HG02763 (cell line): ENCODE data around the gene LPIN1.

Source experiments
- ATAC-seq: cut with Tn5 transposase; IDR thresholded peaks from one replicate; pipeline ENCODE4 v1.9.1; 2021; ENCODE audit warnings: mild to moderate bottlenecking, moderate library complexity; ENCODE audit not compliant: unreplicated experiment

LPIN1 gene

DNA sequence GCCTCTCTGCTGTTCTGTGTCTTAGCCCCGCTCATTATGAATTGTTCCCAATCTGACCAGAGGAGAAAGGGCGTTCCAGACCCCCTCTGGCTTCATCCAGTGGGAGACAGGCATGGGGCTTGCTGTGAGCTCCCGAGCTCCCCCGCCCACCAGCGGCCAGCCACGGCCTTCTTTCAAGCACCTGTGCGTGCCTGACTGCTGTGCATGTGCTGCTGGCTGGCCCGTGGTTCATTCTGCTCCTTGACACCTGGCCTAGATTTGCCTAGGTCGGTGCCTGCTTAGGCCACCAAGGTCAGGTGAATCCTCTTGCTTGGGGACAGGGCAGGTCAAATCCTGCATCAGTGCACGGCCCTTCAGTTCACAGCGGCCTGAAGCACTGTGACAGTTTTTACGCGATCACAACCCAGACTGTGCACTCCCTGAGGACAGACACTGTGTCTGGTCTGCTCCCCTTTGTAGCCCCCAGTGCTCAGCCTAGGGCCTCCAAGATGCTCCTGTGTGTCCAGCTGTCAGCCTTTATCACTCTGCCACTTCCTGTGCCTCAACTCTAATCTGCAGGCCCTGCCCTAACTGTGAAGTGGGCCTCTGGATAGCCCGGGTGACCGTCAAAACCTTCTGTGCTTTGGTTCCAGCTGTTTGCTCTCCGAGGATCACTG is 3.6 kb upstream of the LPIN1 start:
- no peak for ATAC-seq

DNA sequence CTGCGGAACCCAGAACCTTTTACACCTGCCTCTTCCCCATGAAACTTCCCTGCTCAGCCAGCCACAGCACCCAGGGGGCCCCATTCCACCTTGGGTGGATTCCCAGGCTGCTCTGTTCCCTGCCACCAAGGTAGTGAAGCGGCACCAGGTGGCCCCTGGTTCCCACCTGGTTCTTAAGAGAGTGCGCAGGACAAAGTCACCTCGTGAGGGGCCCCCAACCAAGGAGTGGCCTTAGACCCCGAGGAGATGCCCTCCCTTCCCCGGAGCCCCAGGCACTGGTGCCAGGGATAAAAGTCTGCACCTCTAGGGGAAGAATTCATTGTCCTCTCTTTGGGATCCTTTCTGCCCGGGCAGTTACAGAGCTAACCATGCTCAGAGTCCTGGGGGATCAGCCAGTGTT is 3.1 kb upstream of the LPIN1 start:
- no peak for ATAC-seq

DNA sequence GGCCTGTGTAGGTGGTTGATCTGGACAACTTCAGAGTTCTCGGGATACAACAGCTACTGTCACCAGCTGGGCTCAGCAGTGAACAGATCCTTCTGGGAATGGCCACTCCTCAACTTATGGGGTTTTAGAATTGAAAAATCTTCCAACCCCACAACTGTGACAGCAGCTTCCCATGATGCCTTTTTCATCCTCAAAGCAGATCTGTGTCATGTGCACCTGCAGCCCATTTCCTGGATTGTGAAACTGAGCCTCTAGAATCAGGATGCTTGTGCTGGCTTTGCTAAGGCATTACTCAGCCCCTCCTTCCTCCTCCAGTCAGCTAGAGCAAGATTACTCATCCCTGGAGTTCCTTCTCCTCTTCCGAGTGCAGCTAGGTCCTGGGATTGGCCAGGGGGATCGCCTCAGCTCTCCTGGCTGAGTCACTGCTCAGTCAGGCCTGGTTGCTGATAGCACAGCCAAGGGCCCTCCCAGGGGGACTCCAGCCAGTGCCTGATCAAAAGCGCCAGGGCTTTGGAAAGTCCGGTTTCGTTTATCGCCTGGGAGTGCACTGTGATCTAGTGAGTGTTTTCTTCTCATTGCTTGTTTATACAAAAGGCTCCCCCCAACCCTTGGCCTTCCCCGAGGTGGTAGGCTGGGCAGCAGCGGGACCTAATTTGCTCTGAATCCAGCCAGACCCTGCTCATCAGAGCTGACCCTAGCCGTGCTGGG is 2.4 kb upstream of the LPIN1 start:
- ATAC-seq, result peak; percentile 51

DNA sequence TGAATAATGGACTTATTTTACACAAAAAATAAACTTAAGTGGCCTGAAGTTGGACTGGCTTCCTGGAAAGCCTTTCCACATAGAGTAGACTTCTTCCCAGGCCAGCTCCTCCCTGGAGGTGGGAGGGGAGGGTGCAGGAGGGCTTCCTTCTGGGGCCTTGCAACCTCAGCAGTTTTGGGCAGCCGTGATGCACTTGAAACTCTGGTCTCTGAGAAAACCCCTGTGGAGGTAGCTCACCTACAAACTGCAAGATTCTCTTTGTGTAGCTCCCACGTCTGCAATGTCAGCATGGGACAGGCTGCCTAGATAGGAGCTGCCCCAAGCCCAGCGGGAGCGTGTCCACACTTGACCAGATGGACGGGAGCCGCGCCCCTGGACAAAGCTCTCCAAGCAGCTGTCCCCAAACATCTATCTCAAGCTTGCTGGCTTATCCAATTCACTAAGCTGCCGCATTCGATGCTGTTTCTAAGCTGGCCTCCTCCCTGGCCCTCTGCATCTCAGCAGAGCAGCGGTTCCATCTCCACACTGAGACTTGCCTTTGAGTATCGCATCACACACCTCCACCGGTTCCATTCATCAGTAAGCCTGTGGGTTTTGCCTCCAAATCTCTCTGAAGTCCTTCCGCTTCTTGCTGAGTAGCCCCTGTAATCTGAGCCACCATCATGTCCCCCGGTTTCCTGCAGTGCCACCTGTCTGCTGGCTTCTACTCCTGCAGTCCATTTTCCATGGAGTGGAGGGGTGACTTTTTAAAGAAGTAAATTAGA is 1.6 kb upstream of the LPIN1 start:
- no peak for ATAC-seq

DNA sequence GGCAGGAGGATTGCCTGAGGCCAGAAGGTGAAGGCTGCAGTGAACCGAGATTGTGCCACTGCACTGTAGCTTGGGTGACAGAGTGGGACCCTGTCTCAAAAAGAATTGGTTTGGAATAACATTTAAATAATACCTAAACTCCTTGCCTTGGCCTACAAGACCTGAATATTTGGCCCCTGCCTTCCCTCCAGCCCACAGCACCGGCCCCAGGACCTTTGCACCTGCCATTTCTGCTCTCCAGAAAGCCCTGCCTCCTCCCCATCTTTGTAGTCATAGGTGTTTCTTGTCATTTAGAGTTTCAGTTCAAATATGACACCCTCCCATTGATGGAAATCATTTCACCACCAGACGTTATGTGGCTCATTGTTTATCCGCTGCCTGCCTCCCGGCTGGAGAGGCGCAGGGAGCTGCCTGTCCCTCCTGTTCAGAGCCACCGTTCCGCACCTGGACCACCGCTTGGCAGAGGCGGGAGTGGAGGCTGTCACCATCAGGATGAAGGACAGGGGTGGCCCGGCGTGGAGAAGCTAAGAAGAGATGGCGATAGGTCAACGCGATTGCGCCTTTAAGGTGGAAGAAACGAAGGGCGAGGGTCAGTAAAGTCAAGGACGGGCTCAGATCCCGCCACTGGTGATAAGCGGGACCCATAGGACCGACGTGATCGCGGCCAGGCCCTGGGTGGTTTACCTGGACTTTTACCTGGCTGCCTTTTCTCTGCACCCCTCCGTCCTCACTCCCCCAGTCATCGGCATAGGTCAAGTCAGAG is 638 bp upstream of the LPIN1 start:
- ATAC-seq, result no peak

DNA sequence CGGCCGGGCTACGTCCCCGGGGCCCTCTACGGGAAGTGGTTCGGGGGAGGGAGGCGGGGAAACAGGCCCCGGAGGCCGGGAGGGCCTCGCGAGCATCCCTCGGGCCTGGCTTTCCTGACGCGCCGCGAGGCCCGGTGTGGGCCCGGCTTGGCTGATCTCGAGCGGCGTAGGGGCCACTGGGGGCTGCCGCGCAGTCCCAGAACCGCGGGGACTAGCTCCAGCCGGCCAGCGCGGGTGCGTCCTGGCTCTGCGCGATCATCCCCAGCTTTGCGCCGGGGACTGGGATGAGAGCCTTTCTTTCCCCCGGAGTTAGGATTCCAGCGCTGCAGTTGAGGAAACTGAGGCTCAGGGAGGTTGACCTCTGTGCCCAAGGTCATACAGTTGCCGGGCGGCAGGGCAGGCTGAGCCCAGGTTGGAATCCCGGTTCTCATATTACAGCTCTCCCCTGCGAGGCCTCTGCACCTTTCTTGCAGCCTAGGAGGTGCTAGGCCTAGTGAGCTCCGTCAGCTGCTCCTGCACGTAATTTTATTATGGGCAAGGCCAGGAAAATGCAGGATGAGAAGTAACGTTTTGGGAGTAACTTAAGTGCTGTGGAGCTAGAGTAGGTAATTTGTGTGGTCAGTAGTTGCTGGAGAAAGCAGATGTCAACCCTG is 501 bp downstream of the LPIN1 start:
- ATAC-seq, result no peak

DNA sequence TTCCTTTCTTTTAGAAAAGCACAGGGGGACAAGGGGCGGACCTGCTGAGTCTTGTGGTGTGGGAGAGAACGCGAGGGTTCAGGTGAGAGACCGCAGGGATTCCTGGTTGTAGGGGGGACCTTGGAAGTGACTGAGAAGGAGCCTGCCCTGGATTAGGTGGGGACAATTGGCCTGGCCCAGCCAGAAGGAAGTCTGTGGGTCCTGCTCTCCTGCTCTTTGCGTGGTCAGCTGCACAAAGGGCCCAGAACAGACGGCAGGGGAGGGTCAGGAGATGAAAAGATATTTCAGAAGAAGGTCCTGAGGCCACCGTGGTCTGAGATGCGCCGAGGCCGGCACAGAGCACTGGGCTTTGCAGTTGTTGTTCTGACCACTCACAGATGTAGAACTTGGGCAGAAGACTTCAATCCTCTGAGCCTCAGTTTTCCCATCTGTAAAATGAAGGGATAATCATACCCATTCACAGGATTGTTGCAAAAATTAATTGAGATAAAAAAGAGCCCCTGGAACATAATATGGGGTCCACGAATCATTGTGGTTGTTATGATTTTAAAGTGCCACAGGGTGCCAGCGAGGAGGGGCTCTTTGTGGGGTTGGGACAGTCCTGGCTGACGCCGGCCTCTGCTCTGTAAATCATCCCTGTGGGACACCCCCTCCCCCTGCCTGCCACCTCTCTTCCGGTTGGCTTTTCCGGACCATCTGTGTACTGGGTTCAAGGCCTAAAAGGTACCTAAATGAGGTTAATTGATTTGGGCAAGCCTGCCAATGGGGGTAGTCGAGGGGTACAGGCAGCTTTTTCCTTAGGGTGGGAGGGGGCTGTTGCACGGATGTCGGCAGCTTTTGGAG is 1.8 kb downstream of the LPIN1 start:
- no peak for ATAC-seq

DNA sequence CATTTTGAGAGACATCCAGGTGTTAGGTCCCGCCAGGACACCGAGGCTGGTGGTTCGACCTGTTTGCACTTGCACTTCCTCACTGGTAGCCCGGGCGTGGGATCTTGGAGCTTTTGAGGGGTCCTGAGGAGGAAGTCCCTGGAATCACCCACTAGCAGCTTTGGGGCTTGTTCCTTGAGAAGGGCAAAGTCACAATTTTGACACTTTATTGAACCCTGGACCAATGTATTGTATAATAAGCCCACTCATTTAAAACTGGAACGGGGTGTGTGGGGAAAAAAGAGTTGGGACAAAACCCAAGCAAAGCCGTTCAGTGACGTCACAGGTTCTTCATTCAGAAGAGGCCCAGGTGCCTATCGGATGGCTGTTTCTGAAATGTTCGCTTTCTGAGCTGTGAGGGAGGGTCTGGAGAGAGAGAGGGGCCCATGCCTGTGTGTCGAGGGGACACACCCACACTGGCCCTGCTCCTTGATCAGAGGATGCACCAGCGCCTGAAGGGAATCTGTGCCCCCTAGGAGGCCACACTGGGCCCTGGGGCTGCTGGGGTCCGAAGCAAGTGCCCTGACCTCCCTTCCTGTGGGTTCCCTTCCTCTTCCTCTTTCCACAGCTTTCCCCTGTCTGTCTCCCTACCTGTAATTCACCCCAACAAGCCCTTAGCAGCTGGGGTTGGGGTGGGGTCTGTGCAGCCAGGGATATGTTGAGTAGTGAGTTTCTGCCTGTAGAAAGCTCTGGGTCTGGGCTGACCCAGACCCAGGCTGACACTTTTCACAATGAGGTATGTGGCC is 2.6 kb downstream of the LPIN1 start:
- no peak for ATAC-seq

DNA sequence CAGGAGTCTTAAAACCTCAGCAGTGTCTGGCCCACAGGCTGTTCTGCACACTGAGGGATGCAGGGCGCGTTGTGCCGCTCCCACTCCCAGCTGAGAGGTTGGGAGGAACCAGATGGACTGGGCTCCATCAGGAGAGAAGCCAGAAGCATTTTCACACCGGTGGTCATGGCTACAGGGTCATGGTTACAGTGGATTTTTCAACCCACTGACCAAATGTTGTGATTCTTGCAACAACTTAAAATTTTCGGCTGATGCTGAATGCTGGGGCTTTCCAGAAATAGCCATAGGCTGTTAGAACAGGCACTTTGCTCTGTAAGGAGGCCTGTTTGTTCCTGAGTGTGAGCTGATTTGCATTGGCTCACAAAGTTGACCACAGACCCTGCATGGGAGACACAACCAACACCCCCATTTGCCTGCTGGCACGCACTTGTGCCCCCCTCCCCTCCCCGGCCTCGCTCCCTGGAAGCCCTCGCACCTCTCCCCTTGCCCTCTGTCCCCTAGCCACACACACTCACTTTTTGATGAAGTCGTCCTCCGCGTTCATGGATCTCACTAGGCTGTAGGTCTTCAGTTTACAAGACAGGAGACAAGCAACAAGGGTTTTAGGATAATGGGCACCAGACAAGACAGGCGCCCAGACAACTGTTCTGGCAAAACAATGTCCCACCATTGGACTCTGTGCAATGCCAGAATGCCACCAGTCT is 3.4 kb downstream of the LPIN1 start:
- peak; percentile 20 for ATAC-seq

DNA sequence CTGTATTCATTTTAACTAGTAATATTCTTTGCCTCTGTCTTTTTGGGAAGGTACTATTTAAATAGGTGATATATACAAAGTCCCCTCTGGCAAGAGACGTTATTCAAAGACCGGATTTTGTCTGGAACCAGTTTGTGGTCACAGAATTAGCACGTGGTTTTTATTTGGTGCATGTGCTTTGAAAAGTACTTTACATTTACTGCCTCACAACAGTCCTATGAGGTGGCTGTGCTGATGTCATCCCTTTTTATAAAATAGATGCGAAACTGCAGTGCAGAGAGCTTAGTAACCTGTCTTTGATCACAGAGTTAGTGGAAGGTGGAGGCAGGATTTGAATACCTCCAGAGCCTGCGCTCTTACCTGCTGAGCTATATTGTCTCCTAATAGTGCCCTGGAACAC is 4.0 kb downstream of the LPIN1 start:
- peak; percentile 33 for ATAC-seq

DNA sequence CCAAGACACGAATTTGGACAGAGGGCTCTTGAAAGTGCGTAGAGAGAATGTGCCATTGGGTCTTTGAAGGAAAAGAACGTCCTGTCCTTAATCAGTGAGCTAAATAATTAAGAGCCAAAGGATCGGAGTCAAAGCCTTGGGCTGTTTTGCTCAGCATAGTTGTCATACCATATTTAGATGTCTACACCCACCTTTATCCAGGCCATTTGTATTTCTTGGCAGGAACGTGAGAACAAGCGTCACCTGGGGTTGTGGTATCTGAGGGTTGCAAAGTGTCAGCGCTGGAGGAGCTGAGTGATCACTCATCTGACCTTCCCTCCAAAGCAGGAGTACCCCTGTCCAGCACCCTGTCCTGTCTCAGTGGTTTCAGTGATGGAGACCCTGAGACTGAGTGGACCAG is 4.5 kb downstream of the LPIN1 start:
- no peak for ATAC-seq

DNA sequence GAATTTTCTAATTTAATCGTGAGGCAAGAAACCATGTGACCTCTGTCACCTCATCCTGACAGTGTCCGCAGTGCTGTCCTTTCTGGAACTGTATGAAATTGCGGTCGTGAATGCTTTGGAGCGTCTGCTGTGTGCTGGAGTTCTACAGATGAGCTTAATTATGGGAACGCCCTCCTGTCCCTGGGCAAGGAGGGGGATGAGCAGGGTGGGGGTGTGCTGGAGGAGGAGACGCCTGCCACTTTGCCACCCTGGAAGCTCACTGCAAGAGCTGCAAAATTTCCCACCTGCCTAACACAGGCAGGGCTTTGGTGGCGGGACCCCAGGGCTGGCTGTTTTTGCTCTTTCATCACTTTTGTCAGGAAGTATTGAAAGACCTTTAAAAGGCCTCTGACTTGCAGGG is 6.5 kb downstream of the LPIN1 start:
- no peak for ATAC-seq

DNA sequence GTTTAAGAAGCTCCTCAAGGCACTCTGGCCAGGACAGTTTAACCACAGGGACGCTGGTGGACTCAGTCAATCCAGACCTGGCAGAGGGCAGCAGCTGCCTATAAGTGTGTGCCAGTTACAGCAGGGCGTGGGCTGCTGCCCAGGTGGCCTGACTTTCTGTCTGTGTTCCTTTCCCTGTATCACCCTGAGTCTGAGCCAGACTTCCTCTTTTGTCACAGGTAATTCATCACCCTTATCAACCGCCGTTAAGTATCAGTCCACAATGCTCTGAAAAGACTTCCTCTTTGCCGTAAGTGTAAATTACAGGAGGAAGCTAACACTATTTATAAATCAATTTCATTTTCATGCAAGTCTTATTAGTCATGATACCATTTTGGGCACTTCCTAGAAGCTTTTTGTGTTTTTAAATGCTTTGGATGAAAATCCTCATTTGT is 7.0 kb downstream of the LPIN1 start:
- ATAC-seq, result peak; percentile 63

DNA sequence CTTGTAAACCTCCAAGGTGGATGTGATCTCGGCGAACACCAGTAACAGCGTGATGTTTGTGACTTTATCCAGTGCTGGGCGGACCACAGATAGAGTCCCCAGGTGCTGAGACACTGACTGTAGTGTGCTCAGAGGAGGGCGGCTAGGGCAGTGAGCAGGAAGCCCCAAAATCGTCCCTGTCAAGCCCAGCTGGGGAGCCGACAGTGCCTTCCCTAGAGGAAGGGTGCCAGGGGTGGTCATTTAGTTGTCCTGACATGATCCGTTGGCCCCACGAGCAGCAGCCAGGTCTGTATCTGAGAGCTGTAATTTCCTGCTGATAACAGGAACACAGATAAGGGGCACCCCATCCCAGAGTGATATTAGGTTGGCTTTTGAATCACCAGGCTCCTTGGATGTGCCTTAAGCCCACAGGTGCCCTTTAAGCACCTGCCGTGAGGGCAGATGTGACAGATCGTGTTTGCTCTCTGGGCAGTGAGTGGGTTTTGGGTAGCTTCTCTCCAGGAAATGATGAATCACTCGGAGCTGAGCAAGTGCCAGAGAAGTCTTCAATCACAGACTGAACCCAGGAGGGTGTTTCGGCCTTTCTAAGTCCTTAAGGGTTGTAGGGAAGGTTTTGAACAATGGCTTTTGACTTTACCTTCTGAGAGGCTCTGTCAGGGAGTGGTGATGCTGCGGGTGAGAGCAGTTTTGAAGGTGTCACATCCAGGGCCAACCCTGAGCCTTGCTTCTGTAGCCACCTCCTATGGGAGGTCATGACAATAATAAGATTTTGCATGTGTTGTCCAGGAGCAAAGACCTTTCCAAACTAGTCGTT is 7.7 kb downstream of the LPIN1 start:
- peak; percentile 26 for ATAC-seq

DNA sequence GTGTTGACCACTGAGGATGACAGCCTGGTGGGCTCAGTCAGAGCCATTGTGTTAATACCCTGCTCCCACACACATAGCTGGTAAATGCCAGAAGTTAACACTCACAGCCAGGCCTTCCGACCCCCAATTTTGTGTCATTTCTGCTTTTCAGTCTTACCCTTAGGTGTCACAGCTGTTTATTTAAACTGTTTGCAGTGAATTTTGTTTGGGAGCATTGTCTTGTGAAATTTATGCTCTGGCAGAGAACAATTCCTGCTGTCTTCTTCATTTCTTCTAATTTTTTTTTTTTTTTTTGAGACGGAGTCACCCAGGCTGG is 8.2 kb downstream of the LPIN1 start:
- ATAC-seq, result no peak

DNA sequence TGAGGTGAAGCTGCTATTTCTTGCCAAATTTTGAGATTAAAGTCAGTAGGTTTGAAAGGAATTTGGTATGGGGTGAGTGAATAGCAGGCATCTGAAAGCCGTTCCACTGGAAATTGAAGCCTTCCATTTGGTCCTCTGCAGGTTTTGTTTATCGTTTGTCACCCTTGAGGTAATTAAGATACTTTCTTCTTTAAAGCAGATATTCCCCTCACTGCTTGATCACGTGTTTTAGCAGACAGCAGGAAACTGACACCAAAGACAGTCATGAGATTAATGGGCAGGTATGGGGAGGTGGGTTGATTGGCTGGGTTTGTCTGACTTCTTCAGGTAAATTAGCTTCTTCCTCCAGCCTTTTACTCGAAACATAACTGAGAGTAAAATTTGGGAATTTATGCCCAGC is 10.7 kb downstream of the LPIN1 start:
- no peak for ATAC-seq

DNA sequence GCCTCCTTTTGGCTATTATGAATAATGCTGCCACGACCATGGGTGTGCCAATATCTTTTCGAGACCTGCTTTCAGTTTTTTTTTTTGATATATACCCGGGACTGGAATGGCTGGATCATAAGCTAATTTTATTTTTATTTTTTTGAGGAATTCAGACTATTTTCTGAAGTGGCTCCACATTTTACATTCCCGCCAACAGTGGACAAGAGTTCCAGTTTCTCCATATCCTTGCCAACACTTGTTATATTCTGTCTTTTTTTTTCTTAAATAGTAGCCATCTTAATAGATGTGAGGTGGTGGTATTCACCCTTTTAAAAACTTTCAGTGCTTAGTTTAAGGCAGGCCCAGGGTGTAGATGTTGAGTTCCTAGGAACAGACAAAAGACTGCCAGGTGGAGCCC is 11.8 kb downstream of the LPIN1 start:
- no peak for ATAC-seq

DNA sequence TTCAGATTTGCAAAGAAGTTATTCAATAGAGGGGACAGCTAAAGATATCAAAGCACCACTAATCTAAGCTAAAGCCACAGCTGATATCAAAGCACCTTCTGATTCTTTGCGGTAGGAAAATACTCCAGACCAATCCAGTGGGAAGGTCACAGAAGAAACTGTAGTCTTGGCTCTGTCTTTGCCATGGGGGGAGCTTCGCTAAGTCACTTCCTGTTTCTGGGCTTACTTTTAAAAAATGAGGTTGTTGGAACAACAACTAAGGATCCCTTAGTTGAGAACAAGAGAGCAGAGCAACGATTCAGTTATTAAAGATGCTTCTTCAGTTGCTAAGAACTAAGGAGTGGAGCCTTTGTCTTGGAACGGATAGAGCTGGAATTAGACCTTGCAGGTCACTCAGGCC is 12.2 kb downstream of the LPIN1 start:
- ATAC-seq, result no peak
